CD4-positive, alpha-beta T cell treated with Interleukin-4 for 4 hours (primary cell): ENCODE results near the gene LONP2.
"Not testable (repeated sequence)": the region's sequence is repeated elsewhere in the genome, so short reads cannot be mapped to it uniquely, and the experiment has no call there.

Source experiments
- DNase-seq: peaks from one replicate; pipeline ENCODE4 v3.0.0-alpha.2; 2020

The LONP2 gene

DNA sequence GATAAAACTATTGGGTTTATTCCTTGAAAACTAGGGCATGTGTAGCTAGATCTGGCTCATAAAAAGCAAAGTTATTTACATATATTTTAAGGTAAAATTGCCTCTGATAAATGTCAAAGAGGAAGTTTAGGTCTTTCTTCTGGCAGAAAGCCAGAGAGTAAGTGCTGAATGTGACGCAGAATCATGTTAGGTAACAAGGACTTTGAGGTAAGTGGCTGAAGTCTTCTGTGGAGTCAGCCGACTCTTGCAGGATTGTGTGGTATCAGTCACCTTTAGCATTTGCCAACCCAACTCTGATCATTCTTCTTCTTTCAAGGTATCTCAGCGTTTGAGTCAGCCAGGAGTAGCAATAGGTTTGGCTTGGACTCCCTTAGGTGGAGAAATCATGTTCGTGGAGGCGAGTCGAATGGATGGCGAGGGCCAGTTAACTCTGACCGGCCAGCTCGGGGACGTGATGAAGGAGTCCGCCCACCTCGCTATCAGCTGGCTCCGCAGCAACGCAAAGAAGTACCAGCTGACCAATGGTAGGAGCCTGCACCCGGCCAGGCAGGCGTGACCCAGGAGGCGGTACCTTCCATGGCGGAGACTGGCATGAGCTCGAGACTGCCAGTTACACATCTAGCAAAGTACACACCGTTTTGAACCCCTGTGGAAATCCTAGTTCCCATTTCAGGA, 103.2 kb downstream of the LONP2 start:
- no peak for DNase-seq

DNA sequence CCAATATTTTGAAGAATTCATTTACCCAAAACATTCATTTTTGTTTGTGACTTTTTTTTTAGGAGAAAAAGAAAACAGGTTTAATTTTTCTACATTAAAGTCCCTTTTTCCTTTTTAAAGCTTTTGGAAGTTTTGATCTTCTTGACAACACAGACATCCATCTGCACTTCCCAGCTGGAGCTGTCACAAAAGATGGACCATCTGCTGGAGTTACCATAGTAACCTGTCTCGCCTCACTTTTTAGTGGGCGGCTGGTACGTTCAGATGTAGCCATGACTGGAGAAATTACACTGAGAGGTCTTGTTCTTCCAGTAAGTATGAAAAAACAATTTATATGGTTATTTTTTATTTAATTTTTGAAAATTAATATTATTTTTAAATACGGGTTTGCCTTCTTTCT, 103.9 kb downstream of the LONP2 start:
- no peak for DNase-seq

DNA sequence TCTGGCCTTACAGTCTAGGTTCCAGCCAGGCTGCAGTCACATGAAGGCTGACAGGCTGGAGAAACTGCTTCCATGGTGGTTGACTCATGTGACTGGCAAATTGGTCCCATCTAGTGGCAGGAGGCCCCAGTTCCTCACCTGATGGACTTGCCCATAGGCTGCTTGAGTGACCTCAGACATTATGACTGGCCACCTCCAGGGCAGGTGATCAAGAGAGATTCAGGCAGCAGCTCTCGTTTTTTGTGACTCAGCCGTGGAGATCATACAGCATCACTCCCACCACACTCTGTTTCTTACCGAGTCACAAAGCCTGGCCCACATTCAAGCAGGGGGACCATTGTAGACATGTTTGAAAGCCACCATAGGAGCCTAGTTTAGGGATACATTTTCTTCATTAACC, 106.6 kb downstream of the LONP2 start:
- DNase-seq, result no peak

DNA sequence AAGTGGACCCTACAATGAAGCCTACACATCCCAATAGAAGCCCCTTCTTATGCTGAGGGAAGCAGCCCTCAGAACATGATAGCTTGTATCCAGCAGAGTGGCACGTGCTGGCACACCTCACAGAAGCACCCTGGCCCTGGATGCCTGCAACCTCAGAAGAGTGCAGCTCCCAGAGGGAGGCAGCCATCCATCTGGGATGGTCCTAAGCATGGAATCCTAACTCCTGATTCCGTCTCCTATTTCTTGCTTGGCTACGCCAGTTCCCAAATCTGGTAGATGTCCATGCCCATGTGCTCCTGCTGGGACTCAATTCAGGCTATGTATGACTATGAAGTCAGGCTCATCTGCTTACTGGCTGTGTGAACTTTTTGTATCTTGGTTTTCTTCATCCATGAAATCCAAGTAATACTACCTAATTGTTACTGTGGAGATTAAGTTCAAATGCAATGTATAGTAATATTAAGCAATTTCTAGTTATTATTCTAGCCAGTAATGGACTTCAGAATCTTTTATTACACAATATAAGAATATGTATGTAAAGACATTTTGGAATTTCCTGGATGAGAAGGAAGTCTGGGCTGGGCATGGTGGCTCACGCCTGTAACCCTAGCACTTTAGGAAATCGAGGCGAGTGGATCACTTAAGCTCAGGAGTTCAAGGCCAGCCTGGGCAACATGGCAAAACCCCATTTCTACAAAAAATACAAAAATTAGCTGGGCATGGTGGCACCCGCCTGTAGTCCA, 108.7 kb downstream of the LONP2 start:
- DNase-seq, result no peak

DNA sequence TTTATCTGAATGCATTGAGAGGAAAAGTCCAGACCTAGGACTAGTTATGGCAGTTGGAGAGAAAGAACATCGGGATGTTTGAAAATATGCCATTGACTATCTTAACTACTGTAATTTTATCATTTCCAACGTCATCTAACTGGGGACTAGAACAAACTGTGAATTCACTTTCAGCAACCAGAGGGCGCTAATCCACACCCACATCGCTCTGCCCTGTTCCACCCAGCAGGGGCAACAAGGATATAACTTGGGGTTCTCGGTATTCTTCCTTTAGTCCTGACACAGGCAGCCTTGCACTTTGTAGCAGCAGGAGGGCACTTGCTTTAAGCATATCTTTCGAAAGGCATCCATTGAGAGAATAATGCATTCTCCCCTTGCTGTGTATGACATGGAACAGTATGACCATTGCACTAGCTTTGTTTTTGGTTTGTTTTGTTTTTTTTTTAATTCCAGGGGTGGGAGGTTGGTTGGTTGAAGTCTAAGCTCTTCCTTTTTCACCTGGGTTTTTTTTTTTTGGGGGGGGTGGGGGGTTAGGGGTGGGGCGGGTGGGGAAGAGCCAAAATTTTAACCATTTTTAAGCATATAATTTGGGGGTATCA, 109.6 kb downstream of the LONP2 start:
- peak; percentile 78 for DNase-seq

DNA sequence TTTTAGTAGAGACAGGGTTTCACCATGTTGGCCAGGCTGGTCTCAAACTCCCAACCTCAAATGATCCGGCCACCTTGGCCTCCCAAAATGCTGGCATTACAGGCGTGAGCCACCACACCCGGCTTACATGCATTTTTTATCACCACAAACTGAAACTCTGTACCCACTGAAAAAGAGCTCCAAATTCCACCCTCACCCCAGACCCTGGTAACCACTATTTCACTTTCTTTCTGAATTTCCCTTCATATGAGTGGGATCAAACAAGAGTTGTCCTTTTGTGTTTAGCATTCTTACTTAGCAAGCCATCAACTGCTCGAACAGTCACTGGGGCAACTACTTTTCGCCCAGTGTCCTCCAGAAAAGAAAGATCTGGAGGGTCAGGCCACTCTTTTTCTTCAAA, 110.3 kb downstream of the LONP2 start:
- DNase-seq, result not testable (repeated sequence)

DNA sequence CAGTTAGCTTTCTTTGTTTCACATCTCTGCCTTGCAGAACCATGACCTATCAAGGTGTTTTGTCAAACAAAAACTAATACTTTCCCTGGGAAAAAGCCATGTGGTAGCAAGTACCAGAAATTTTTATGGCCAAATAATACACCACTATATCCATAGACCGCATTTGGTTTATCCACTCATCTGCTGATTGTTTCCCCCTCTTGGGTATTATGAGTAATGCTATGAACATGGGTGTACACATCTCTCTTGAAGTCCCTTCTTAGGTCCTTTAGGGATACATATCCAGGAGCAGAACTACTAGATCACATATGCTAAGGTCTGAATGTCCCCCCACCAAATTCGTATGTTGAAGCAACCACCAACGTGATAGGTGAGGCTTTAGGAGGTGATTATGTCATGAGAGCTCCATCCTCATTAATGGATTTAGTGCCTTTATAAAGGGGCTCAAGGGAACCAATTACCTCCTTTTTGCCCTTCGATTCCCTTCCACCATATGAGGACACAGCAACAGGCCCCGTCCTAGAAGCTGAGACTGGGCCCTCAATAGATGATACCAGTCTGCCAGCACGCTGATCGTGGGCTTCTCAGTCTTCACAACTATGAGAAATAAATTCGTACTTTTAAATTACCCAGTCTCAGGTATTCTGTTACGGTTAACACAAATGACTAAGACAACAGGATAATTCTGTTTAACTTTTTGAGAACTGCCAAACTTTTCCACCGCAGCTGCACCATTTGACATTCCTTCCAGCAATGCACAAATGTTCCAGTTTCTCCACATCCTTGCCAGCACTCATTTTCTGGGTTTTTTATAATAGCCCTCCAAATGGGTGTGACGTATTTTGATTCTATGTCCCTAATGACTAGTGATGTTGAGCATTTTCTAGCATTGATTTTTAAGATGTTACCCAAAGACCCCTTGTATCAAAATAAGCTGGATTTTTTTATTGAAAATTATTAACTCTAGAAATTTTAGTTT, 111.1 kb downstream of the LONP2 start:
- DNase-seq, result no peak

DNA sequence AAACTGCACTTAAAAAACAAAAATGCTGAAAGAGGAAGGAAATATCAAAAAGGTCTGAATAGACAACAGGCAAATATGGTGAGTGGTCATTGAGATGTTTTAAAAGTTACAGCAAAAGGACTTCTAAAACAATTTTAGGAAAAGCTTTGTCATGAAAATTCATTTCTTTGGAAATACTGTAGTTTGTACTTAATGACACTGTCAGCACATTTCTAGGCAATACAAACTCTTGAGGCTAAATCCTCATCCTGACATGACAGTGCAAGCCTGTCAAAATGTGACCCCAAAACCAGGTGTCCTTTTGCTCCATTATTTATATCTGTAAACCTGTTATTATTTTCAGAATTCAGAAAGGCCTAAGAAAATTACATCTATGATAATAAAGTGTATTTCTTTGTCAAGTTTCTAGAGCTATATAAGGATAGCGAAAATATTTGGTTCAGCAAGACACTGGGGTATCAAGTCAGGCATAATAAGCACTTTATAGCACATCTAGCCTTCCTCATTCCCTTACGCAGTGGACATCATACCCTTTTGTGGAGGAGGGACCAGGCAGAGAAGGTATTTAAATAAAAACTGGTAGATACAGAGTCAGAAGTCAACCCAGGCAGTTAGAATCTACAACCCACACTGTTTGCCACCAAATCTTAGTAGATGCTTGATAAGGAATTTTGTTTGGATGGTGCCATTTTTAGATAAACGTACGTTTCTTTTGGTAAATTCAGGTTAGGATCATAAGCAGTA, 112.7 kb downstream of the LONP2 start:
- no peak for DNase-seq

DNA sequence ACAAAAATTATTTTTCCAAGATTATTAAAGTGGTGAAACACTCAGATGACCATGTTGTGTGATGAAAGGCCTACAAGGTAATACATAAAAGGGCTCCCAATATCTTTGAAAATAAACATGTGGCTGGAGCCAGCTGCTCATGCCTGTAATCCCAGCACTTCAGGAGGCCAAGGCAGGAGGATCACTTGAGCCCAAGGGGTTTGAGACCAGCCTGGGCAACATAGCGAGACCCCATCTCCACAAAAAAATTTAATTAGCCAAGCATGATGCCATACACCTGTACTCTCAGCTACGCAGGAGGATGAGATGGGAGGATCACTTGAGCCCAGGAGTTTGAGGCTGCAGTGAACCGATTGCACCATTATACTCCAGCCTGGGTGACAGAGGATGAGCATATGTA, 114.3 kb downstream of the LONP2 start:
- DNase-seq, result no peak

DNA sequence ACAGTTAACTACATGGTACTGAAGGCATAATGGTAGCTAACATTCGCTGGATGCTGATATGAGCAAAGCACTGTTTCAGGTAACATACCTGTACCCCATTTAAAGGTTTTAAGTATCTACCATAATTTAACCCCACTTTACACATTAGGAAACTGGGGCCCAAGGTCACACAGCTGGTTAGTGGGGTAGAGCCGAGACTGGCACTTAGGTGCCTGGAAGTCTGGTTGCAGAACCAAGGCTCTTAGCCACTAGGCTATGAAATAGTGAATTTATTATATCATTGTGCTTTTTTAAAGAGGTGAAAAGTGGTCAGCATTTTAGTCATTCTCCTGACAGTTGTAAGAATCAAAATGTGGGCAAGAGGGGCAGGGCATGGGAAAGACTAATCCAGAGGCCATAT, 115.9 kb downstream of the LONP2 start:
- no peak for DNase-seq

DNA sequence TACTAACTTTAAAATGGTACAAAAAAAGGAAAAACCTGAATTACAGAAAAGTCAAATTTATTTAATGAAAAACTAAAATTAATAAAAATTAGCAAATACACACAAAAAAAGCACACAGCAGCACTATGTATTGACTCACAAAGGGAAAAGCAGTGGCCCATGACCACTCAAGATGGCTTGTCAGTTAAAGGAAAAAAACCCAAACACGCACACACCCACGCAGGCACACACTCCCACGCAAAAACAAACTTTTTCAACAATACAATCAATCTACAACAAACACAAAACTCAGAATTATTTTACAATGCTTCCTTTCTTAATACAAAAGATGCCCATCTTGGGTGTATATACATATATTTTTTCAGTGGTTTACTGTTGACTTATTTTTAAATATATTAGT, 116.9 kb downstream of the LONP2 start:
- no peak for DNase-seq

DNA sequence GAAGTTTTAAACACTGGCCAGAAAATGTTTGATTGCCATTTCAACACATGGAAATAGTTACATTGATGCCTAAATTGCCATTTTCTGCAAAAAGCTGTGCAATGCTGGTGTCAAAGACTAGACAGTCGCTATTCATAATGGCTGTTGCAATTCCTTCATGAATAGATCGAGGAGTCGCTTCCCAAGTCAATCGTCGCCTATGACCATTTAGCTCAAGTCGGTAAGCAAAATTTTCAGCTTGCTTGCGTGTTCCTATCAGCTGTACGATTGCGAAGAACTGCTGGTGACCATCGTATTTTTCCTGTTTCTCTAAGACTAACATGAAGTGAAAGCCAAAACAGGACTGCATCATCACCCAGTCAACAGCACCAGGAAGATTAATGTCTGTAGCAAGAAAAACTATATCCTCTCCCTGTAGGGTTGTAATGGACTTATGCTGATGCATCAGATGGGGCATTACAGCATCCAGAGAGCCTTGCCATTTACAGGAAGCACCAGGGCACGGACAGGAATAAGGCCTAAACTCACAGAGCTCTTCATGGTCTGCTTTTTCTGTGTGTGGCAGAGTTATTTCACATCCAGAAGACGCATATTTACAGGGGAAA, 117.5 kb downstream of the LONP2 start:
- no peak for DNase-seq

DNA sequence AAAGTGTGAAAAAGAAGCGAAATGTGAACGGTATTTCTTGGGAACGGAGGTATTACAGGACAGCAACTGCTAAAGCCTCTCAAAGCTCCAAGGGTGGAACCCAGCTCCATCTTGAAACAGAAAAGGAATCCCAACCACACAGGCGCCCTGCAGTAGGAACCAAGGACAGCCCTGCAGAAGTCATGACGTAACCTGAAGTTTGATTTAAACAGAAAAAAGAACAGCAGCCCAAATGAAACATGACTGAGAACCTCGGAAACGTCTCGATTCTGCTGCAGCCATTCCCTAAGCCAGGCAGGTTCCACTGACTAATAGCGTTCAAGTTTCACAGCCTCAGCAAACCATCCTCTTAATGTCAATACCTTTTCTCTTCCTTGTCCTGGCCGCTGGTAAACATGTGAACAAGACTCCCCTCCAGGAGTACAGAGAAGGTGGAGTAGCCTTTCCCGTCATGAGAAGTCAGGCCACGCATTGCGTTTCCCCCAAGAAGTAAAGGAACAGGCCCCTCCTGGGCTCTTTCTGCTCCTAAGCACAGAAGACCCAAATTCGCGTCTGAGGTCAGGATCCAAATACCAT, 121.0 kb downstream of the LONP2 start:
- DNase-seq, result no peak

DNA sequence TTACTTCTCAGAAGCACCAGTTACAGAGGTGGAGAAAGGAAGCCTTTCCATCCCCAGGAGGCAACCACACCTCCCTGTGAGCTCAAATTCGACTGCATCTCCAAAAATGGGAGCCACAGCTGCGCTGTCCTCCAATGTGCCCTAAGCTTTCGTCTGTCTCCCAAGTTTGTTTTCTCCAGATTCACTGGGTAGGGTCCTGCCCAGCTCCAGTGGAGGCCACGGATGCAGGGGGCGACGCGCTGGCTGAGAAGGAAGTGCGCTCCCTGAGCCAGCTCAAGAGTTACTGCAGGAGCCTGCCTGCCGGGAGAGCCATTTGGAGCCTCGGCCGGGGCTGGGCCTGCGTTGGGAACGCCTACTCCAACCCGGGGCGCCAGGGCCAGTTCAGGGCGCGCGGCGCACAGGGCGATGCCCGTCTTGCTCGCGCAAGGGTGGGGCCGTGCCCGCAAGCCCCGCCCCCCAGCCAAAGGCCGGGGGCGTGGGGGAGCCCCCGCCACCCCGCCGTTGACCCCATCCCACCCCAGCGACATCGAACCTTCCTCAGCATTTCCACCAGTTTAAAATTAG, 121.6 kb downstream of the LONP2 start:
- DNase-seq, result peak; percentile 68

DNA sequence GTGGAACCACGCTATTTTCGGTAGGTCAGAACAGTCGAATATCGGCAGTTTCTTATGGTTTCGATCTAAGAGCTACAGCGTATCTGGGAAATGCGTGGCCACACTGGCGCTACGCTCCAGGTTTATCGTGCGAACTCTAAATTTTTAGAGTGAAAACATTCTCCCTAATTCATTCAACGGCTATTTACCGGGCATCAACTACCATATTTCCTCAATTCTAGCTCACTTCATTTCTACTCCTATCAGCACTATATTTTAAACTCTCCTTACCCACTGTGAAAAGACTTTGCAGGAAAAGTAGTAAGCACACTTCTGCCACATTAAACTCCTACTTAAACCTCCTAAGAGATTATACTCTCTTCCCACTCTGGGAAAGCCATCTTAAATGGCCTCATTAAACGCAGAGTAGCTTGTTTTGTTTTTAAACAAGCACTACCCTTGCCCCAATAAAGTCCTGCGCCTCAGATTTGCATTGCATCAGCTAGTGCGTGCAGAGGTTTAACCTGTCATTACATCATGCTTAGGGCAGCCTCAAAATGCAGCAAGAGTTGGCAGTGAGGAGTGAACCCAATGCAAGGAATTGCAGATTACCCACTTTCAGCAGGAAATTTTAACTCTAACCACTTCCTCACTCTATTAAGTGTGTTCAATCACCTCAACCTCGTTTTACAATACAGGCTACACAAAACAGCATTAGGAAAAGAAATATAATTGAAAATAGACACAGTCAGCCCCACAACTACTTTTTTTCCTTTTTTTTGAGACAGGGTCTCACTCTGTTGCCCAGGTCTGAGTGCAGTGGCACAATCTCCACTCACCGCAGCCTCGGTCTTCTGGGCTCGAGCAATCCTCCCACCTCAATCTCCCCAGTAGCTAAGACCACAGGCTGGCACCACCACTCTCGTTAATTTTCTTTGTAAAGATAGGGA, 122.3 kb downstream of the LONP2 start:
- peak; percentile 57 for DNase-seq

DNA sequence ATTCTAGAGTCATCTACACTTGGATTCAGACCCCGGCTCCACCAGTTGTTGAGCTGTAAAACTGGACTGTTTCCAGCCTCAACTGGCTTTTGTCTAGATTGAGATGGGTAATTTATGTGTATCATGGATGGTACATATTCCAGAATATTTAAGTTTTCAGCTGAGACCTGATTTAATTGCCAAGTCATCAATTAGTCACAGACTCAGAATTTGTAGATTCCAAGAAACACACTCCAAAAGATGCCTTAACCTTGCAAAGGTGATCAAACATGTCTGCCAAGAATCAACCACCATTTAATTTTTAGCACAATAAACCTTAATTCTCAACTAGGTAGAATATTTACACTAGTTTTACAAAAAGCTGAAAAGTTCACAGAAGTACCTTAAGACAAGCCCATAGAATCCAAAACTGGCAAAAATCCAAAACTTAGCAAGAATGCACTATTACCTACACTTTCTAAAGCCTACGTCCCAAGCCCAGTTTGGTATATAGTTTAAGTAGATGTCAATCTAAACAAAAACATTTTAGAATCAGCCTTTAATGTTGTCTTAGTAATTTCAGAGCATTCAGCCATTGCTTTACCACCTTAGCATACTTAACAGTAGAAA, 123.4 kb downstream of the LONP2 start:
- no peak for DNase-seq

DNA sequence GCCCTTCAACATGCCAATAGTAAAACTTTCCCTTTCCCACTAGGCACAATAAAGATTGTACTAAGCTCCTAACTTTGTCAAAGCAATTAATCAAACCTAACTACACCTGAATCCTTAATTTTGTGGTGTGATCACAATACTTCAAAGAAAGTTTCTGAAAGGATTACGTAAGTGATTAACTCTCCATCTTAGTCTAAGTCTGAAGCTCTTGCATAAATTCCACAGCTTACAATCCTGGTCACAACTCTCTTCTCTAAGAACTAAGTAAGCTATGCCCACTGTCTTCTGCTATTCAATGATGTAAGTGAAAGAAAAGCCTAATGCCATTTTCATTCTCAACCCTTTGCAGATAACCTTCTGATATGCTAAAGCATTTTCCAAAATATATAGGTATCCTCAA, 125.7 kb downstream of the LONP2 start:
- no peak for DNase-seq

DNA sequence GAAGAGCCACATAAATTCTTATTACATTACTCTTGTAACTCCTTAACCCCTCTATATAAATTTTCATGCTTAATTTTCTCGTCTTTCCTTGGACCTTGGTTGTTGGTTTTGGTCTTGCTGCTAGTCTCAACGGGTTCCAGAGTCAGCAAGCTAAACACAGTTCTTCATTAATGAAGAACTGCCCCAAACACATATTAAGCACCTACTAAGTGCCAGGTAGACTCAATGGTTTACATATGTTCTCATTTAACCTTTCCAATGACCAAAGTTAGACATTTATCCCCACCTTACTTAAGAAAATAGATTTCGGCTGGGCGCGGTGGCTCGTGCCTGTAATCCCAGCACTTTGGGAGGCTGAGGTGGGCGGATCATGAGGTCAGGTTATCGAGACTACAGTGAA, 126.1 kb downstream of the LONP2 start:
- no peak for DNase-seq

DNA sequence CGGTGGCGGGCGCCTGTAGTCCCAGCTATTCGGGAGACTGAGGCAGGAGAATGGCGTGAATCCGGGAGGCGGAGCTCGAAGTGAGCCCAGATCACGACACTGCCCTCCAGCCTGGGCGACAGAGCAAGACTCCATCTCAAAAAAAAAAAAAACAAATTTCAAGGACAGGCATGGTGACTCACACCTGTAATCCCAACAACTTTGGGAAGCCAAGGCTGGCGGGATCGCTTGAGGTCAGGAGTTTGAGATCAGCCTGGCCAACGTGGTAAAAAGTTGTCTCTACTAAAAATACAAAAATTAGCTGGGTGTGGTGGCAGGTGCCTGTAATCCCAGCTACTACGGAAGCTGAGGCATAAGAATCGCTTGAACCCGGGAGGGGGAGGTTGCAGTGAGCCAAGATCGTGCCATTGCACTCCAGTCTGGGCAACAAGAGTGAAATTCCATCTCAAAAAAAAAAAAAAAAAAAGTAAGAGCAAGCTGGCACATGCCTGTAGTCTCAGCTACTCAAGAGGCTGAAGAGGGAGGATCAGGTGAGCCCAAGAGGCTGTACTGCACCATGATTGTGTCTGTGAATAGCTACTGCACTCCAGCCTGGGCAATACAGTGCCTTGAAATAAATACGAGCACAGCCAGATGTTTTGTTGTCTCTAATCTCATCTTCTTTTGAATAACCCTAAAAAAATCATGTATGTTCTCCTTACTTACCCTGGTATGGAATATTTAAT, 126.7 kb downstream of the LONP2 start:
- not testable (repeated sequence) for DNase-seq
